G401 (cell line): ENCODE measurements around the gene RAE1. TPM values are rescaled to one million over a fixed set of nuclear protein-coding genes. Genes with fewer than 3 reads are reported as not detected.
A peak's percentile ranks its signal among the peaks of the same experiment; 100 is the strongest.

Experiments used
- DNase-seq: peaks from one replicate; pipeline ENCODE4 v3.0.0-alpha.2; 2015; ENCODE audit warnings: low spot score
- in situ Hi-C: cut with HindIII; loops from 2 replicates; pipeline ENCODE4 v1.10.0; 2016; ENCODE audit warnings: low sequenced_read_pairs, mixed read lengths
- total RNA-seq: library from RNA; depleted of rRNA; stranded (reverse); fragments of >200 nt; shearing (Covaris generic); gene quantifications from 2 replicates; pipeline ENCODE4 v1.2.3, GENCODE V29; 2014; rRNA removed

RAE1 gene
- total RNA-seq = 77.4 and 81.3 TPM in 2 replicates

GRCh38 chr20:57351042-57351783 is at the start of gene RAE1:
TSS of gene RAE1 (plus strand) at chr20:57351255. CDS start at chr20:57354039, 2,784 bp downstream.
- in situ Hi-C loops = loop anchor here (10.0 kb wide), 1 partner anchor 144 kb away; no protein-coding TSS in a partner anchor
- peak; percentile 91 for DNase-seq

GRCh38 chr20:57306747-57307146 is 44.3 kb upstream of the RAE1 start:
- in situ Hi-C loops = no loop called here
- DNase-seq = no peak

GRCh38 chr20:57308451-57309271 is 42.4 kb upstream of the RAE1 start:
- in situ Hi-C loops = no loop called here
- no peak for DNase-seq

- in situ Hi-C loops = no loop called here
- DNase-seq = peak; percentile 25
These were observed 41.4 kb upstream of the RAE1 start for GRCh38 chr20:57309544-57310115.

GRCh38 chr20:57310821-57311514 is 40.1 kb upstream of the RAE1 start:
- DNase-seq = no peak
- in situ Hi-C loops = no loop called here

- in situ Hi-C loops = no loop called here
- DNase-seq = no peak
These were observed 38.9 kb upstream of the RAE1 start for GRCh38 chr20:57312138-57312537.

- in situ Hi-C loops = no loop called here
- no peak for DNase-seq
These were observed 37.8 kb upstream of the RAE1 start for GRCh38 chr20:57313230-57313629.

GRCh38 chr20:57313951-57314350 is 37.1 kb upstream of the RAE1 start:
- no peak for DNase-seq
- in situ Hi-C loops = no loop called here

- in situ Hi-C loops = no loop called here
- no peak for DNase-seq
These were observed 35.7 kb upstream of the RAE1 start for GRCh38 chr20:57315083-57315975.

GRCh38 chr20:57315976-57316480 is 35.0 kb upstream of the RAE1 start:
- DNase-seq = no peak
- in situ Hi-C loops = no loop called here

- DNase-seq = no peak
- in situ Hi-C loops = no loop called here
These were observed 34.3 kb upstream of the RAE1 start for GRCh38 chr20:57316795-57317201.

- in situ Hi-C loops = no loop called here
- DNase-seq = no peak
These were observed 33.7 kb upstream of the RAE1 start for GRCh38 chr20:57317316-57317788.

- in situ Hi-C loops = no loop called here
- DNase-seq = no peak
These were observed 33.2 kb upstream of the RAE1 start for GRCh38 chr20:57317789-57318371.

- DNase-seq = no peak
- in situ Hi-C loops = no loop called here
These were observed 31.5 kb upstream of the RAE1 start for GRCh38 chr20:57319584-57319983.

GRCh38 chr20:57320358-57320757 is 30.7 kb upstream of the RAE1 start:
- DNase-seq = no peak
- in situ Hi-C loops = no loop called here

GRCh38 chr20:57321142-57321541 is 29.9 kb upstream of the RAE1 start:
- DNase-seq = no peak
- in situ Hi-C loops = no loop called here

GRCh38 chr20:57322476-57322875 is 28.6 kb upstream of the RAE1 start:
- no peak for DNase-seq
- in situ Hi-C loops = no loop called here

- in situ Hi-C loops = no loop called here
- DNase-seq = peak; percentile 12
These were observed 28.0 kb upstream of the RAE1 start for GRCh38 chr20:57323034-57323433.
